Progenitor cell of endocrine pancreas (in vitro differentiated cells): ENCODE measurements around the gene UBE4B. TPM values are rescaled to one million over a fixed set of nuclear protein-coding genes. Genes with fewer than 3 reads are reported as not detected.
"Not testable (repeated sequence)": the region's sequence is repeated elsewhere in the genome, so short reads cannot be mapped to it uniquely, and the experiment has no call there.

Source experiments
- DNase-seq: peaks from one replicate; pipeline ENCODE4 v3.0.0; 2021; ENCODE audit warnings: low spot score; ENCODE audit not compliant: unreplicated experiment
- H3K27ac Mint-ChIP-seq: 2 replicates; pipeline ENCODE4 v1.8.0; 2021; ENCODE audit warnings: mild to moderate bottlenecking, moderate library complexity, mixed read lengths
- H3K27me3 Mint-ChIP-seq: 2 replicates; pipeline ENCODE4 v1.8.0; 2021; ENCODE audit warnings: mixed read lengths
- H3K36me3 Mint-ChIP-seq: 2 replicates; pipeline ENCODE4 v1.8.0; 2022; ENCODE audit warnings: mixed read lengths; ENCODE audit not compliant: insufficient read depth
- H3K4me1 Mint-ChIP-seq: 2 replicates; pipeline ENCODE4 v1.8.0; 2021; ENCODE audit warnings: low read depth, mixed read lengths
- H3K4me3 Mint-ChIP-seq: 2 replicates; pipeline ENCODE4 v1.8.0; 2021; ENCODE audit warnings: low read depth, mild to moderate bottlenecking, moderate library complexity, mixed read lengths
- H3K9me3 Mint-ChIP-seq: 2 replicates; pipeline ENCODE4 v1.8.0; 2021; ENCODE audit warnings: low read depth, mixed read lengths
- total RNA-seq: library from RNA; stranded (reverse); gene quantifications from 2 replicates; pipeline ENCODE4 v1.2.1, GENCODE V29; 2021
- TF ChIP-seq, protein P1 (sequence below): fragments of 200-600 bp; sonication (generic); IDR thresholded peaks from one replicate; pipeline ENCODE4 v1.5.0; 2021; ENCODE audit warnings: antibody characterized with exemption, mild to moderate bottlenecking; ENCODE audit not compliant: unreplicated experiment

UBE4B gene
- total RNA-seq, 1 donor from 2014 or later: 78.1 TPM

- TF ChIP-seq, protein P1, sequence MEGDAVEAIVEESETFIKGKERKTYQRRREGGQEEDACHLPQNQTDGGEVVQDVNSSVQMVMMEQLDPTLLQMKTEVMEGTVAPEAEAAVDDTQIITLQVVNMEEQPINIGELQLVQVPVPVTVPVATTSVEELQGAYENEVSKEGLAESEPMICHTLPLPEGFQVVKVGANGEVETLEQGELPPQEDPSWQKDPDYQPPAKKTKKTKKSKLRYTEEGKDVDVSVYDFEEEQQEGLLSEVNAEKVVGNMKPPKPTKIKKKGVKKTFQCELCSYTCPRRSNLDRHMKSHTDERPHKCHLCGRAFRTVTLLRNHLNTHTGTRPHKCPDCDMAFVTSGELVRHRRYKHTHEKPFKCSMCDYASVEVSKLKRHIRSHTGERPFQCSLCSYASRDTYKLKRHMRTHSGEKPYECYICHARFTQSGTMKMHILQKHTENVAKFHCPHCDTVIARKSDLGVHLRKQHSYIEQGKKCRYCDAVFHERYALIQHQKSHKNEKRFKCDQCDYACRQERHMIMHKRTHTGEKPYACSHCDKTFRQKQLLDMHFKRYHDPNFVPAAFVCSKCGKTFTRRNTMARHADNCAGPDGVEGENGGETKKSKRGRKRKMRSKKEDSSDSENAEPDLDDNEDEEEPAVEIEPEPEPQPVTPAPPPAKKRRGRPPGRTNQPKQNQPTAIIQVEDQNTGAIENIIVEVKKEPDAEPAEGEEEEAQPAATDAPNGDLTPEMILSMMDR: no peak
- H3K27me3 Mint-ChIP-seq: peaks cover 5% of the 10 kb centered on the region
- H3K9me3 Mint-ChIP-seq: no peaks in the 10 kb centered on the region
- H3K27ac Mint-ChIP-seq: no peak overlapping the region
- no peak for DNase-seq
- no peak overlapping the region for H3K4me3 Mint-ChIP-seq
- no peaks in the 10 kb centered on the region for H3K36me3 Mint-ChIP-seq
- H3K4me1 Mint-ChIP-seq: no peaks in the 10 kb centered on the region
Measured at GRCh38 chr1:10007169-10007568, 25.6 kb upstream of the UBE4B start.

GRCh38 chr1:10014016-10014415 is 18.7 kb upstream of the UBE4B start:
- Mint-ChIP-seq H3K9me3 (no peaks in the 10 kb centered on the region), H3K4me1 (no peaks in the 10 kb centered on the region), H3K4me3 (no peak overlapping the region), H3K27ac (no peak overlapping the region), H3K27me3 (no peaks in the 10 kb centered on the region), H3K36me3 (no peaks in the 10 kb centered on the region)
- TF ChIP-seq, protein P1: no peak
- no peak for DNase-seq

- Mint-ChIP-seq H3K4me1 (no peaks in the 10 kb centered on the region), H3K27ac (no peak overlapping the region), H3K4me3 (no peak overlapping the region), H3K9me3 (no peaks in the 10 kb centered on the region), H3K27me3 (no peaks in the 10 kb centered on the region), H3K36me3 (no peaks in the 10 kb centered on the region)
- TF ChIP-seq, protein P1: no peak
- DNase-seq: no peak
Measured at GRCh38 chr1:10019561-10019960, 13.2 kb upstream of the UBE4B start.

DNA sequence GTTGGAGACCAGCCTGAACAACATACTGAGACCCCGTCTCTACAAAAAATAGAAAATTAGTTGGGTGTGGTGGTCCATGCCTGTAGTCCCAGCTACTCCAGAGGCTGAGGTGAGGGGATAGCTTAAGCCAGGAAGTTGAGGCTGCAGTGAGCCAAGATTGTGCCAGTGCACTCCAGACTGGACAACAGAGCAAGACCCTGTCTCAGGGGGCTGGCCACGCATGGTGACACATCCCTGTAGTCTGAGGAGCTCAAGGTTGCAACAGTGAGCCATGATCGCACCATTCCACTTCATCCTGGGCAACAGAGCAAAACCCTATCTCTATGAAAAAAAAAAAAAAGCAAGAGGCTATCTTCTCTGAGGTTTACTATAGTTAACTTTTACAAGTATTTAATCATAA is 12.7 kb upstream of the UBE4B start:
- H3K27me3 Mint-ChIP-seq: no peaks in the 10 kb centered on the region
- H3K4me1 Mint-ChIP-seq: no peaks in the 10 kb centered on the region
- no peak overlapping the region for H3K4me3 Mint-ChIP-seq
- H3K27ac Mint-ChIP-seq: no peak overlapping the region
- no peak for DNase-seq
- no peaks in the 10 kb centered on the region for H3K36me3 Mint-ChIP-seq
- H3K9me3 Mint-ChIP-seq: no peaks in the 10 kb centered on the region
- TF ChIP-seq, protein P1: no peak

GRCh38 chr1:10020678-10021077 is 12.1 kb upstream of the UBE4B start:
- H3K4me3 Mint-ChIP-seq, H3K36me3 Mint-ChIP-seq, H3K27me3 Mint-ChIP-seq, DNase-seq, H3K4me1 Mint-ChIP-seq, H3K27ac Mint-ChIP-seq, H3K9me3 Mint-ChIP-seq: not testable (repeated sequence)

GRCh38 chr1:10021992-10022391 is 10.8 kb upstream of the UBE4B start:
- H3K27ac Mint-ChIP-seq: not testable (repeated sequence)

More at GRCh38 chr1:10021992-10022391, 10.8 kb upstream of the UBE4B start:
- DNase-seq, H3K27me3 Mint-ChIP-seq, H3K4me1 Mint-ChIP-seq, H3K4me3 Mint-ChIP-seq, H3K36me3 Mint-ChIP-seq, H3K9me3 Mint-ChIP-seq: not testable (repeated sequence)
